ENCODE measurements around the gene WDR36.

Gene WDR36

DNA sequence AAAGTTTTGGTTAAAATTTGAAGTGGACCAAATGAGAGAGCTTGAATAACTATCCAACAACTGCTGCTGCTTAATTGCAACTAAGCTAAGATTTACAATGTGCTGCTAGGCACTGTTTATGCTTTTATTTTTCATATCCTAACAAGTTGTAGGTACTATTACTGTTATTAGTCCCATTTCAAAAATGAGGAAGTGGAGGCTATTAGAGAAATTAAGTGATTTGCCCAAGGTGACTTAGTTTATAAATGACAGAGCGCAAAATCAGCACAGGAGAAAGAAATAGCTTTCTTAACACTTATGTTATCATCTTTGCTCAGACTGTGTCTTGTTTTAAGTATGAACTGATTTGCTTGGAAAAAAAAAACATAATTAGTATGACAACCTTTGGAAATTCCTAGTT lies 23.1 kb downstream of the WDR36 start:
- Histone ChIP-seq H3K4me1 (ENCODE audit: low read length) (0 out of 2 replicates have a peak, but pooled peaks cover 3% of the 10 kb centered on the region), H2AFZ (ENCODE audit: low read depth, low read length) (no peak overlapping the region), H3K9ac (ENCODE audit: low read length) (no peak overlapping the region), H3K27me3 (ENCODE audit: low read depth, low read length) (no peaks in the 10 kb centered on the region), H3K4me3 (ENCODE audit: low read length) (no peak overlapping the region), H3K4me2 (ENCODE audit: low read length) (no peak overlapping the region), H3K79me2 (ENCODE audit: low read length) (no peaks in the 10 kb centered on the region), H3K27ac (ENCODE audit: low read length) (no peak overlapping the region), H3K9me3 (ENCODE audit: insufficient read depth, low read length) (no peaks in the 10 kb centered on the region), H4K20me1 (ENCODE audit: insufficient read depth, low read length) (no peaks in the 10 kb centered on the region), H3K36me3 (replicated peaks; ENCODE audit: low read depth, low read length) (peaks cover 35% of the 10 kb centered on the region)
- no peak for TF ChIP-seq CTCF (IDR thresholded peaks at IDR 0.05; ENCODE audit: low read depth, low read length)
- no peak for TF ChIP-seq EZH2phosphoT487 (IDR thresholded peaks at IDR 0.05; ENCODE audit: low read depth)

- H4K20me1 ChIP-seq (ENCODE audit: insufficient read depth, low read length), result no peaks in the 10 kb centered on the region
- H2AFZ ChIP-seq (ENCODE audit: low read depth, low read length), result no peak overlapping the region
- H3K36me3 ChIP-seq (replicated peaks; ENCODE audit: low read depth, low read length), result peaks cover 42% of the 10 kb centered on the region
- H3K9ac ChIP-seq (ENCODE audit: low read length), result no peak overlapping the region
- H3K4me3 ChIP-seq (ENCODE audit: low read length), result no peak overlapping the region
- no peaks in the 10 kb centered on the region for H3K79me2 ChIP-seq (ENCODE audit: low read length)
- H3K27ac ChIP-seq (ENCODE audit: low read length), result no peak overlapping the region
- no peak overlapping the region for H3K4me2 ChIP-seq (ENCODE audit: low read length)
- TF ChIP-seq CTCF (IDR thresholded peaks at IDR 0.05; ENCODE audit: low read depth, low read length) (no peak), EZH2phosphoT487 (IDR thresholded peaks at IDR 0.05; ENCODE audit: low read depth) (no peak)
- H3K27me3 ChIP-seq (ENCODE audit: low read depth, low read length), result no peaks in the 10 kb centered on the region
- H3K4me1 ChIP-seq (ENCODE audit: low read length), result 0 out of 2 replicates have a peak, but pooled peaks cover 3% of the 10 kb centered on the region
- no peaks in the 10 kb centered on the region for H3K9me3 ChIP-seq (ENCODE audit: insufficient read depth, low read length)
Measured at GRCh38 chr5:111116550-111116949, 24.4 kb downstream of the WDR36 start.

GRCh38 chr5:111117136-111117535 lies 25.0 kb downstream of the WDR36 start:
- no peaks in the 10 kb centered on the region for H3K79me2 ChIP-seq (ENCODE audit: low read length)
- no peak overlapping the region for H3K4me3 ChIP-seq (ENCODE audit: low read length)
- H4K20me1 ChIP-seq (ENCODE audit: insufficient read depth, low read length), result no peaks in the 10 kb centered on the region
- no peak overlapping the region for H3K4me2 ChIP-seq (ENCODE audit: low read length)
- no peaks in the 10 kb centered on the region for H3K27me3 ChIP-seq (ENCODE audit: low read depth, low read length)
- H3K36me3 ChIP-seq (replicated peaks; ENCODE audit: low read depth, low read length), result peaks cover 48% of the 10 kb centered on the region
- H2AFZ ChIP-seq (ENCODE audit: low read depth, low read length), result no peak overlapping the region
- H3K9me3 ChIP-seq (ENCODE audit: insufficient read depth, low read length), result no peaks in the 10 kb centered on the region
- H3K27ac ChIP-seq (ENCODE audit: low read length), result no peak overlapping the region
- no peak for TF ChIP-seq CTCF (IDR thresholded peaks at IDR 0.05; ENCODE audit: low read depth, low read length)
- TF ChIP-seq EZH2phosphoT487 (IDR thresholded peaks at IDR 0.05; ENCODE audit: low read depth), result no peak
- 0 out of 2 replicates have a peak, but pooled peaks cover 3% of the 10 kb centered on the region for H3K4me1 ChIP-seq (ENCODE audit: low read length)
- no peak overlapping the region for H3K9ac ChIP-seq (ENCODE audit: low read length)

GRCh38 chr5:111119221-111119620 lies 27.1 kb downstream of the WDR36 start:
- H2AFZ ChIP-seq (ENCODE audit: low read depth, low read length), result no peak overlapping the region
- no peaks in the 10 kb centered on the region for H4K20me1 ChIP-seq (ENCODE audit: insufficient read depth, low read length)
- 0 out of 2 replicates have a peak, but pooled peaks cover 3% of the 10 kb centered on the region for H3K4me1 ChIP-seq (ENCODE audit: low read length)
- H3K4me3 ChIP-seq (ENCODE audit: low read length), result no peak overlapping the region
- no peaks in the 10 kb centered on the region for H3K27me3 ChIP-seq (ENCODE audit: low read depth, low read length)
- peaks cover 48% of the 10 kb centered on the region for H3K36me3 ChIP-seq (replicated peaks; ENCODE audit: low read depth, low read length)
- TF ChIP-seq CTCF (IDR thresholded peaks at IDR 0.05; ENCODE audit: low read depth, low read length) (no peak), EZH2phosphoT487 (IDR thresholded peaks at IDR 0.05; ENCODE audit: low read depth) (no peak)
- no peak overlapping the region for H3K9ac ChIP-seq (ENCODE audit: low read length)
- no peaks in the 10 kb centered on the region for H3K9me3 ChIP-seq (ENCODE audit: insufficient read depth, low read length)
- no peaks in the 10 kb centered on the region for H3K79me2 ChIP-seq (ENCODE audit: low read length)
- H3K4me2 ChIP-seq (ENCODE audit: low read length), result no peak overlapping the region
- no peak overlapping the region for H3K27ac ChIP-seq (ENCODE audit: low read length)

All from OCI-LY3 (cell line).